ENCODE data around the gene RBM19. TPM values are rescaled to one million over a fixed set of nuclear protein-coding genes. Genes with fewer than 3 reads are reported as not detected.
A peak's percentile ranks its signal among the peaks of the same experiment; 100 is the strongest.

Gene RBM19
- total RNA-seq, 1 donor from 2014 or later, result 31.1 TPM

DNA sequence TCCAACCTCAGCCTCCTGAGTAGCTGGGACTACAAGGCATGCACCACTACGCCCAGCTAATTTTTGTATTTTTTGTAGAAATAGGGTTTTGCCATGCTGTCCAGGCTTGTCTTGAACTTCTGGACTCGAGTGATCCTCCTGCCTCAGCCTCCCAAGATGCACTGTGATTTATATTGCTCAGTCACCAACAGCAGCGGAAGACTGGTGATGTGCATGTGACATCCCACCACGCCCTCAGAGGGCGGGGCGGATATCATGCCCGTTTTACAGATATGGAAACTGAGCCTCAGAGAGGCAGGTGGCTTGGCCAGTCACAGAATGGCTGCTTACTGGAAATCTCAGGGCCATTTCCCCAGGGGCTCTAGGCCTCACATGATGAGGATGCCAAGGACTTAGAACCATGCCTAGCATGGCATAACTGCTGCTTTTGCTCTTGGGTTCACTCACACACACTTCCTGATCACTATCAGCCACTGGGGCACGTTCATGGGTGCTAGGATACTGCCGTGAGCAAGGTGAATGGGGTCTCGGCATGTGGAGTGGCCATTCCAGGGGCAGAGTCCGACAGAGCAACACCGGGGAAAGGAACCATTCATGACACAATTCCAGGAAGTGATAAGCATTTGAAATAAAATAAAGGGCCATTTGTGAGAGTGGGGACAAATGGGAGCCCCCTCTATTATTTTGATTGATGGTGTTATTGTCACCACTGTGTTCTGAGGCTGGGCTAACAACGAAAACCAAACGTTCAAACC is 31.9 kb downstream of the RBM19 start:
- no peaks in the 10 kb centered on the region for H3K27me3 Mint-ChIP-seq (ENCODE audit: unreplicated experiment)
- peaks cover 41% of the 10 kb centered on the region for H3K36me3 Mint-ChIP-seq (ENCODE audit: unreplicated experiment)
- no peaks in the 10 kb centered on the region for H3K9me3 Mint-ChIP-seq (ENCODE audit: unreplicated experiment)
- DNase-seq (ENCODE audit: extremely low spot score, unreplicated experiment), result no peak
- peaks cover 4% of the 10 kb centered on the region for H3K4me1 Mint-ChIP-seq (ENCODE audit: unreplicated experiment)
- no peak overlapping the region for H3K27ac Mint-ChIP-seq (ENCODE audit: unreplicated experiment)
- TF ChIP-seq CTCF (IDR thresholded peaks at IDR 0.05), result no peak
- no peak overlapping the region for H3K4me3 Mint-ChIP-seq (ENCODE audit: unreplicated experiment)

DNA sequence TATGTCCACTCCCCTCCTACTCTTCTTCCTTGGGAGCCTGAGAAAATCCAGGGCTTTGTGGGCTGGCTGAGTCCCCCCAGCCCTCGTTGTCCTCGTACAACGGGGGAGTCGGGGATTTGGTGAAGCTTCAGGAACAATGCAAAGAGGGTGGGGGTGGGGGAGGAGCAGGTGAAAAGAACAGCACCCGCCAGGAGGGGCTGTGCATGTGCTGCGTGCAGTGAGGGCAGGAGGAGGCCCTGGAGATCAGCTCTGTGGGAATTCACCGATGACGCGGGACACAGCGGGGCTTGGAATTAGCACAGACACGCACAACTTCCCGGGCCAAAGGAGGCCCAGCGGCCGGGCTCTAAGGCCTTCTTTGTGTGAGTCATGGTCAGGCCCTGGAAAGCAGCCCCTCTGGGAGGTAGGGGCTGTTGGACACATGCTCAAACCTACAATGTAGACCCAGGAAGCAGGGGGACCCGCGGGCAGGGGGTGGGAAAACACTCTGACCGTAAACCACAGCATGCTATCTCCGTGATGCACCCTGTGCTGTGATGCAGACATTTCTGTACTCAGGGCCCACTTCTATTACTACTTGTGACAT is 32.8 kb downstream of the RBM19 start:
- no peak overlapping the region for H3K4me3 Mint-ChIP-seq (ENCODE audit: unreplicated experiment)
- no peak for TF ChIP-seq CTCF (IDR thresholded peaks at IDR 0.05)
- H3K9me3 Mint-ChIP-seq (ENCODE audit: unreplicated experiment), result no peaks in the 10 kb centered on the region
- peaks cover 4% of the 10 kb centered on the region for H3K4me1 Mint-ChIP-seq (ENCODE audit: unreplicated experiment)
- H3K27me3 Mint-ChIP-seq (ENCODE audit: unreplicated experiment), result no peaks in the 10 kb centered on the region
- H3K27ac Mint-ChIP-seq (ENCODE audit: unreplicated experiment), result no peak overlapping the region
- no peak for DNase-seq (ENCODE audit: extremely low spot score, unreplicated experiment)
- H3K36me3 Mint-ChIP-seq (ENCODE audit: unreplicated experiment), result peaks cover 38% of the 10 kb centered on the region

DNA sequence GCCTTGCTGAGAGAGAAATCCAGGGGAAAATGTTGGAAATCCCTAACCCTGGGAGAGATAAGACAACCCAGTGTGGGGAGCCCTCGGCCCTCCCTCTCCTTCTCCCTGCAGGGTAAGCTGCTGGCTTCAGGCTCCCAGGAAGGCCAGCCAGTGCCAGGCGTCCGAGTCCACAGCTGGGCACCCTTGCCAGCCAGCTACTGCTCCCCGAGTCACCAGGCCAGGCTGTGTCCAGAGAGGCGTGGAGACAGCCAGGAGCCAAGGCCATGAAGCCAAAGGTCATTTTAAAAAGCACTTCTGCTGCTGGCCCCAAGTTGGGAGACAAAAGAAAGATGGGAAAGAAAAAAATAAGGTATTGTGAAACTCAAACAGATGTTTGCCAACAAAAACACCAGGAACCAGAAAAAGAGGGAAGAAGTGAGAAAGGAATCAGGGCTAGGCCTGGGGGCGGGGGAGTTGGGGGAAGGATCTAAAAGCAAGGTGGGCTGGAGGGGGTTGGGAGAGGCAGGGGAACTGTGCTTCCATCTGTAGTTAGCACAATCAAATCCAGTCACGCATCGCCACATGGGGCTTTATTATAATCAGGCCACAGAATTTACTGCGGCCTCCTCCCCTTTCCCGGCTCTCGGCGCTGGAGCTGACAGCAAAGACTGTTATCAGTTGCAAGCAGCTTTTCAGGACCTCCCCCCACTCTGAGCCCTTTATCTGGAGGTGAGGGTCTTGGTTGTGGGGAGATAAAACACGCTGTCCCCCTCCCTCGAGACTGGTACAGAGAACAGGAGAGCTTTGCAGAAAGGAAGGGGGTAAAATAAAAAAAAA is 33.5 kb downstream of the RBM19 start:
- H3K9me3 Mint-ChIP-seq (ENCODE audit: unreplicated experiment), result no peaks in the 10 kb centered on the region
- H3K4me3 Mint-ChIP-seq (ENCODE audit: unreplicated experiment), result no peak overlapping the region
- peaks cover 4% of the 10 kb centered on the region for H3K4me1 Mint-ChIP-seq (ENCODE audit: unreplicated experiment)
- peak overlapping the region; percentile 66 for H3K27ac Mint-ChIP-seq (ENCODE audit: unreplicated experiment)
- DNase-seq (ENCODE audit: extremely low spot score, unreplicated experiment), result no peak
- peaks cover 37% of the 10 kb centered on the region for H3K36me3 Mint-ChIP-seq (ENCODE audit: unreplicated experiment)
- TF ChIP-seq CTCF (IDR thresholded peaks at IDR 0.05), result no peak
- no peaks in the 10 kb centered on the region for H3K27me3 Mint-ChIP-seq (ENCODE audit: unreplicated experiment)

- H3K4me3 Mint-ChIP-seq (ENCODE audit: unreplicated experiment), result no peak overlapping the region
- no peak overlapping the region for H3K27ac Mint-ChIP-seq (ENCODE audit: unreplicated experiment)
- no peak for DNase-seq (ENCODE audit: extremely low spot score, unreplicated experiment)
- no peaks in the 10 kb centered on the region for H3K27me3 Mint-ChIP-seq (ENCODE audit: unreplicated experiment)
- no peaks in the 10 kb centered on the region for H3K9me3 Mint-ChIP-seq (ENCODE audit: unreplicated experiment)
- peaks cover 4% of the 10 kb centered on the region for H3K4me1 Mint-ChIP-seq (ENCODE audit: unreplicated experiment)
- peaks cover 39% of the 10 kb centered on the region for H3K36me3 Mint-ChIP-seq (ENCODE audit: unreplicated experiment)
- no peak for TF ChIP-seq CTCF (IDR thresholded peaks at IDR 0.05)
Observed at GRCh38 chr12:113931517-113931916, 34.6 kb downstream of the RBM19 start.

DNA sequence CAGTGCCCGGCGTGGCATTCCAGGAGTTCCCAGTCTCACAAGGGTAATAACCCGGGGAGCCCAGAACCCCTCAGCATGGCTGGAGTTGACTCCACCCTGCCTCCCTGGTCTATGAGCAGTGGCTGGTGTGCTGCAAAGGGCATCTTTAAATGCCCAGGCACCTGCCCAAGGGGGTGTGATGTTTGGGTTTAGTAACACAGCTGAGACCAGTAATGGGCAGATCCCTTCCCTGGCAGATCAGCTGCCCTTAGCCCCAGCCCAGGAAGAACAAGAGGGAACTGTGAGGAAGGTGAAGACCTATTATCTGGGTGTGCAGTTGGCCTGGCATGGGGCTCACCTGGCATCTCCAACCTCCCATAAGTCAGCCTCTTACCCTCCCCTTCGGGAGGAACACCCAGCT is 35.9 kb downstream of the RBM19 start:
- no peak overlapping the region for H3K27ac Mint-ChIP-seq (ENCODE audit: unreplicated experiment)
- peaks cover 45% of the 10 kb centered on the region for H3K36me3 Mint-ChIP-seq (ENCODE audit: unreplicated experiment)
- no peak overlapping the region for H3K4me3 Mint-ChIP-seq (ENCODE audit: unreplicated experiment)
- no peak for DNase-seq (ENCODE audit: extremely low spot score, unreplicated experiment)
- no peaks in the 10 kb centered on the region for H3K9me3 Mint-ChIP-seq (ENCODE audit: unreplicated experiment)
- no peaks in the 10 kb centered on the region for H3K27me3 Mint-ChIP-seq (ENCODE audit: unreplicated experiment)
- no peak for TF ChIP-seq CTCF (IDR thresholded peaks at IDR 0.05)
- H3K4me1 Mint-ChIP-seq (ENCODE audit: unreplicated experiment), result peaks cover 4% of the 10 kb centered on the region

Measured in osteocyte (in vitro differentiated cells).